HG03025 (cell line): Measurements from ENCODE around the gene FARP1.
"Not testable (repeated sequence)": the region's sequence is repeated elsewhere in the genome, so short reads cannot be mapped to it uniquely, and the experiment has no call there.

Source experiments
- ATAC-seq: cut with Tn5 transposase; IDR thresholded peaks from one replicate; pipeline ENCODE4 v1.9.1; 2021; ENCODE audit warnings: mild to moderate bottlenecking, moderate library complexity; ENCODE audit not compliant: unreplicated experiment, low FRiP score

FARP1 gene

GRCh38 chr13:98223741-98224140 is 80.8 kb downstream of the FARP1 start:
- no peak for ATAC-seq

GRCh38 chr13:98224557-98224956 is 81.7 kb downstream of the FARP1 start:
- ATAC-seq, result no peak

DNA sequence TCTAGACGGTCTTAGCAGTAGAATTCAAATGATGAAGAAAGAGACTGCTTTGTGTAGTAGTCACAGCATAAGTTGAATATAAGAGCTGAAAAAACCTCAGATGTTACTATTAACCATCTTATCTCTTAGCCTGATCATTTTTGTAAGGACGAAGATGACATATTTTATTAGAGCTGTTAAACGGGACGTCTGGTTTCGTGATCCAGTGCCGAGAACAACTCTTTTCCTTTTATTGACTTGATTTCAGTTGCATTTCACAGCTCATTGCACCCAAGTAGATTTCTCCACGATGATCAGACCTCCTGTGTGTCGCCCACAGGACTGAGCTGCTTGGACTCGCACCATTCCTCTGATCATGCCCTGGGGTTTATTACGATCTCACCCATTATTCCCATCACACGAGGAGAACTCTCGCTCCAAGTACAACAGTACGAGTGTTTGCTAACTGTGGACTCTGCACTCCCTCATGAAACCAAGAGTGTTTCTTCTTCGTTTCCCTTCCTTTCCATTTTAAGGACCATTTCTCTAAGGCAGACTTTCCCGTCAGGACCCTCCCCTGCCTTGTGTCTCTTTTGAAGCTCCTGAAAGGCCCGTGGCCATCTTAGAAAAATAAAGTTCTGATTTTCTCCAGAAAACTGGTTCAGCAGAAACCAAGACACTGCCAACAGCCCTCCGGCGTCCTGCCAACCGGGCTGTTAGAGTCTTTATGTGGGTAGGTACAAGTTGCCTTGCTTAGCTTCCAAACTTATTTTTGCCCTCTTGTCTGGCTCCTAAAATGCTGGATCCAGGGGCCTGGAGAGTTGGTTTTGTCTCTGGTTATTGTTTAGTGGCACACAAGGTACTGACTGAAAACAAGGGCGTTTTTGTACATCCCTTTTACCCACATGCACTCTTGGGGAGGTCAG is 82.4 kb downstream of the FARP1 start:
- ATAC-seq, result no peak

- ATAC-seq, result no peak
Observed at GRCh38 chr13:98226496-98226895, 83.6 kb downstream of the FARP1 start.

DNA sequence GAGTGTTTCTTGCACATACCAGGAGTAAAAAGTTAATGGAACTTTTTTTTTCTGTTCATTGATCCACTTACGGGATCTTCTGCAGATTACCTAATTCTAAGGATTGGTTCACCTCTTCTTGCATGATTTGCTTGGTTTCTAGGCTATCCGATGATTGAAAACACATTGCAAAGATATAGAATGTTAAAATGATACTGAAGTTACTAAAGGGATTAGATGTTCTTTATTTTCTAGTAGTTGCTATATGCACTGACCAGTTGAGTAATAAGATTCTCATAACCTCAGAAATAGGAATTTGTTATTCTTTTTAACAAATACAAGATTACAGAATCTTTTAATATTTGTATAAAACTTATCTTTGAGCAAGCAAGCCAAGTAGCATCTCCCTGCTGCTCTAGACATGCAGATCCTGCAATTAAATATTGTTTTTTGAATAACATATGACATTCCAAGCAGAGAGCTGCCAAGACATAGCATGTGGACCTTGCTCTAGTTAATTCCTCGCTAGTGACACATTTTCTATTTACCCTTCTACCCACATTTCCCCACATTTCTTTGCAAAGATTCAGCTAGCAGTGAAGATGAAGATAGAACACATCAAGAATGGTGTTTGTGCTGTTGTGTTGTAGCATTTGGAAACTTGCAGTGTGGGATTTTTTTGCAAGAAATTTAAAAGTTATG is 85.9 kb downstream of the FARP1 start:
- ATAC-seq, result no peak

GRCh38 chr13:98230762-98231161 is 87.9 kb downstream of the FARP1 start:
- ATAC-seq, result not testable (repeated sequence)

GRCh38 chr13:98232456-98232855 is 89.6 kb downstream of the FARP1 start:
- no peak for ATAC-seq

DNA sequence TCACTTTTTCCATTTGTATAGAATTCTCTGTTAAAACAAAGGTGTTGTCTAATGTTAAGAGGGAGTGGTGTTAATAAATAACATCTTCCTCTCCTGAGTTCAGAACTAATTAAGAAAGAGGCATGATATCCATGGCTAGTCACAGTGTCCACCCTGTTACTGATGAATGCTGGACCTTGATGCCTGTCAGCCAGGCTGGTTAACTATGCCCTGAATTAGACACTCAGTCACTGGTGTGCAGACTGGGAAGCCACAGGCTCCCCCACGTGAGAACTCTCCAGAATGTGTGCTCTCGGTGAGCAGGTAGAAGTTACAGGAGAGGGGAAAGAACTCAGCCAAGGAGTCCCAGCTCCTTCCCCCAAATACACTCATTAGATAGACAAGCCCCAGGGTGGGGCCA is 90.2 kb downstream of the FARP1 start:
- ATAC-seq, result no peak

GRCh38 chr13:98234348-98234747 is 91.5 kb downstream of the FARP1 start:
- ATAC-seq, result no peak

GRCh38 chr13:98236197-98236596 is 93.3 kb downstream of the FARP1 start:
- no peak for ATAC-seq

- ATAC-seq, result no peak
Observed at GRCh38 chr13:98237331-98237730, 94.4 kb downstream of the FARP1 start.

GRCh38 chr13:98239162-98240076 is 96.5 kb downstream of the FARP1 start:
- ATAC-seq, result no peak

DNA sequence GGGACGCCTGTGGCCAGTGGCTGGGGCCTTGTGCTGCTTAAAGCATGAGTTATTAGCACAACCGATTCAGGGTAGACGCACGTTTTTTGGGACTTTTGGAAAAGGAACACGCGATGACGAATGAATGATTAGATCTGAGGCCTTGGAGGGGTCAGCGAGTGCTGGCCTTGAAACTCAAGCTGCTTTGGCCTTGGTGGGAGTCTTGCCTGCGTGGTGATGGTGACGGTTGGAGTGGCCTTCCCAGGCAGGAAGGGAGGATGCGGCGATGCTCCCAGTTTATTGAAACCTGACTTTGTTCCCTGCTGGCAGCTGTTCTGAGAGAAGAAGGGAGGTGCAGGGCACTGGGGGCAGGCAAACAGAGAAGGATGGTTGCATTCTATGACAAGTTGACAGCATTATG is 97.2 kb downstream of the FARP1 start:
- ATAC-seq, result no peak

DNA sequence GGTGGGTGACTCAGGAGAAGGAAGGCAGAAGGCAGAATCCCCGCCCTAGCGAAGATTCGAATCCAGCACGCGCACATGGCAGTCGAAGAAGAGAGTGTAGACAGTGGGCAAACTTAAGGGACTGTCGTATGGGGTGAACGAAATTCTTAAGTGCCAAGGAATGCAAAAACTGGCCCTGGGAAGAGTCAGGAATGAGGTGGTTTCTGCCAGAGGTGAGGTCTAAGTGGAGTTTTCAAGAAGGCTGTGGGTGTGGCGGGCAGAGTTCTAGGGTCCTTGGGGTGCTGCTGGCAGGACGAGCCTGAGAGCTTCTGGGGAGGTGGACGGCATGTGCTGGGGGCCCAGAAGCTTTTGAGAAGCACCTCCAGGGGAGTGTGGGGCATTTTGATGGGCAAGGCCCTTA is 98.1 kb downstream of the FARP1 start:
- ATAC-seq, result no peak

GRCh38 chr13:98241976-98242375 is 99.1 kb downstream of the FARP1 start:
- ATAC-seq, result no peak

GRCh38 chr13:98242403-98242802 is 99.5 kb downstream of the FARP1 start:
- ATAC-seq, result no peak

DNA sequence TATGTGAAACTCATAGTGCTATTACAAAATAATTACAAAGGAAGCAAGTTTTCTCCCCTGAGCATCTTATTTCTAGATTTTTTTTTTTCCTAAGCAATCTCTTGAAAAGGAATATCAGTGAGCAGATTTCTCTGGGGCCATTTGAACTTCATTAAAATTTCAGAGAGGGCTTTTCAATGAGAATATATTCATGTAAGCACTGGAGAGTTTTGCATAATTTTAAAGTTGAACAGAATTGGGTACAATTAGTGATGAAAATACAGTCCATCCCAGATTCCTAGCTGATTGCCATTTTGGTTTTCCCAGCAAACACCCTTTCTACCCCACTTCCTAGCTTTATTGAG is 101.0 kb downstream of the FARP1 start:
- no peak for ATAC-seq

GRCh38 chr13:98246538-98247172 is 103.8 kb downstream of the FARP1 start:
- ATAC-seq, result no peak

- ATAC-seq, result no peak
Observed at GRCh38 chr13:98251708-98252107, 108.8 kb downstream of the FARP1 start.

- no peak for ATAC-seq
Observed at GRCh38 chr13:98252931-98253470, 110.1 kb downstream of the FARP1 start.
